Activated naive CD4-positive, alpha-beta T cell treated with anti-CD3 and anti-CD28 coated beads, Interleukin-2, amount 50 U/mL, for 24 hours (primary cell): ENCODE measurements around the gene NSUN4.

Experiments
- H3K27ac Mint-ChIP-seq: one replicate; pipeline ENCODE4 v1.8.0; 2021; ENCODE audit warnings: mild to moderate bottlenecking, mixed read lengths
- H3K27me3 Mint-ChIP-seq: one replicate; pipeline ENCODE4 v1.8.0; 2021; ENCODE audit warnings: mixed read lengths
- H3K36me3 Mint-ChIP-seq: one replicate; pipeline ENCODE4 v1.8.0; 2021; ENCODE audit warnings: mixed read lengths
- H3K4me1 Mint-ChIP-seq: one replicate; pipeline ENCODE4 v1.8.0; 2021; ENCODE audit warnings: mixed read lengths
- H3K4me3 Mint-ChIP-seq: one replicate; pipeline ENCODE4 v1.8.0; 2021; ENCODE audit warnings: mild to moderate bottlenecking, mixed read lengths
- H3K9me3 Mint-ChIP-seq: one replicate; pipeline ENCODE4 v1.8.0; 2021; ENCODE audit warnings: mixed read lengths

The NSUN4 gene

DNA sequence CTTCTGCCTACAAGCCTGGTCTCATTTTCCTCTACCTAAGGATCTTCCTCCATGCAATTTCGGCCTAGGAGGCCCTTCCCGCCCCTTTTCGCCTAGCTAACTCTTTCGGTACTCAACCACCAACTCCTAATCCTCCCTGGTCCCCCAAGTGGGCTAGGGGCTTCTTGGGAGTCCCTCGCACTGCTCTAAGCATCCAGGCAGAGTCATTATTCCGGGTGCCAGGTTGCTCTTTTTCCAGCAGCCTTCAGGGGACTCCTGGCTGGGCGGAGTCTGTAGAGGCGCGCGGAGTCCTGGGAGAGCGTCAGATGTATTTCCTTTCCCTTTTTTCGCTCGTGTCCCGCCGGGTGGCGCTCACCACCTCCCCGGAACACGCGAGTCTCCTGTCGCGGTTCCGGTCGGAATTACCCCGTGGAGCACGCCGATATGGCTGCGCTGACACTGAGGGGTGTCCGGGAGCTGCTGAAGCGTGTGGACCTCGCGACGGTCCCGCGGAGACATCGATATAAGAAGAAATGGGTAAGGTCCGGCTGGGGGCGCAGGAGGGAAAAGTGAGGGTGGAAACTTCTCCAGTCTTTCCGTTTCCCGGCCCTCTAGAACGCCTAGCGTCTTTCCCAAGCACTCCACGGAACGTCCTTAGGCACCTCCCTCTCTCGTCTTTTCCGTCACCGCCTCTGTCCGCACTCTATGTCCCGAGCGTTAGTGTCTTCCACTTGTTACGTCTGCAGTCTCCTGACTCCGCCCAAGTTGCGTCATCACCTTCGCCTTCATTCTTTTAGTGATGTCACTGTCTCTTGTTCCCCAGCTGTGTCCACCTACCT is at the start of gene NSUN4:
Gene NSUN4, plus strand, starts transcription at position 404 of the 818 bp plus-strand sequence. Its CDS starts 20 bp downstream, at position 424.
- Mint-ChIP-seq H3K4me1 (peaks cover 49% of the 10 kb centered on the region), H3K27me3 (no peaks in the 10 kb centered on the region), H3K27ac (peak within 1 kb of the TSS; percentile 100), H3K36me3 (peaks cover 17% of the 10 kb centered on the region), H3K9me3 (no peaks in the 10 kb centered on the region), H3K4me3 (peak within 1 kb of the TSS; percentile 100)

DNA sequence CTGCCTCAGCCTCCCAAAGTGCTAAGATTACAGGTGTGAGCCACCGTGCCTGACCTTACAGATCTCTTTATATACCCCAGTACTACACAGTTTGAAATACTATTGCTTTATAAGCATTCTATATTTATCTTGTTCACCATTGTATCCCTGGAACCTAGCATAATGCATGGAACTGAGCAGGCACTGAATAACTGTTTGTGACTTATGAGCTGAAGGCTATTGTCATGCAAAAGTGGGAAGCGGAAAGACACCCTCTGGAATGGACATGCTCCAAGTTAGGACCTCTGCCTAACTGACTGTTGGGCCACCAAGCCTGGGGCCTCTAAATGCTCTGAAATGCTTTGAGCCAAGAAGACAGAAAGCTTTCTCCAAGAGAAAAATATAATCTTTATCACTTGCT is 45.3 kb upstream of the NSUN4 start:
- Mint-ChIP-seq H3K36me3 (peaks cover 16% of the 10 kb centered on the region), H3K4me1 (peaks cover 1% of the 10 kb centered on the region), H3K27ac (no peak overlapping the region), H3K27me3 (no peaks in the 10 kb centered on the region), H3K9me3 (no peaks in the 10 kb centered on the region), H3K4me3 (no peak overlapping the region)

GRCh38 chr1:46298387-46298786 is 42.2 kb upstream of the NSUN4 start:
- Mint-ChIP-seq H3K4me3 (no peak overlapping the region), H3K27me3 (no peaks in the 10 kb centered on the region)

GRCh38 chr1:46300673-46301405 is 39.8 kb upstream of the NSUN4 start:
- Mint-ChIP-seq H3K36me3 (peaks cover 16% of the 10 kb centered on the region), H3K4me3 (peak overlapping the region; percentile 96), H3K9me3 (no peaks in the 10 kb centered on the region), H3K27ac (peak overlapping the region; percentile 81), H3K4me1 (peaks cover 18% of the 10 kb centered on the region), H3K27me3 (no peaks in the 10 kb centered on the region)

More at GRCh38 chr1:46298387-46298786, 42.2 kb upstream of the NSUN4 start:
- H3K9me3 Mint-ChIP-seq = no peaks in the 10 kb centered on the region
- no peak overlapping the region for H3K27ac Mint-ChIP-seq
- H3K4me1 Mint-ChIP-seq = peaks cover 14% of the 10 kb centered on the region
- peaks cover 16% of the 10 kb centered on the region for H3K36me3 Mint-ChIP-seq

GRCh38 chr1:46301406-46301807 is 39.2 kb upstream of the NSUN4 start:
- peaks cover 24% of the 10 kb centered on the region for H3K4me1 Mint-ChIP-seq
- no peaks in the 10 kb centered on the region for H3K9me3 Mint-ChIP-seq
- H3K27me3 Mint-ChIP-seq = no peaks in the 10 kb centered on the region
- H3K4me3 Mint-ChIP-seq = peak overlapping the region; percentile 96
- H3K36me3 Mint-ChIP-seq = peaks cover 13% of the 10 kb centered on the region
- H3K27ac Mint-ChIP-seq = peak overlapping the region; percentile 51

DNA sequence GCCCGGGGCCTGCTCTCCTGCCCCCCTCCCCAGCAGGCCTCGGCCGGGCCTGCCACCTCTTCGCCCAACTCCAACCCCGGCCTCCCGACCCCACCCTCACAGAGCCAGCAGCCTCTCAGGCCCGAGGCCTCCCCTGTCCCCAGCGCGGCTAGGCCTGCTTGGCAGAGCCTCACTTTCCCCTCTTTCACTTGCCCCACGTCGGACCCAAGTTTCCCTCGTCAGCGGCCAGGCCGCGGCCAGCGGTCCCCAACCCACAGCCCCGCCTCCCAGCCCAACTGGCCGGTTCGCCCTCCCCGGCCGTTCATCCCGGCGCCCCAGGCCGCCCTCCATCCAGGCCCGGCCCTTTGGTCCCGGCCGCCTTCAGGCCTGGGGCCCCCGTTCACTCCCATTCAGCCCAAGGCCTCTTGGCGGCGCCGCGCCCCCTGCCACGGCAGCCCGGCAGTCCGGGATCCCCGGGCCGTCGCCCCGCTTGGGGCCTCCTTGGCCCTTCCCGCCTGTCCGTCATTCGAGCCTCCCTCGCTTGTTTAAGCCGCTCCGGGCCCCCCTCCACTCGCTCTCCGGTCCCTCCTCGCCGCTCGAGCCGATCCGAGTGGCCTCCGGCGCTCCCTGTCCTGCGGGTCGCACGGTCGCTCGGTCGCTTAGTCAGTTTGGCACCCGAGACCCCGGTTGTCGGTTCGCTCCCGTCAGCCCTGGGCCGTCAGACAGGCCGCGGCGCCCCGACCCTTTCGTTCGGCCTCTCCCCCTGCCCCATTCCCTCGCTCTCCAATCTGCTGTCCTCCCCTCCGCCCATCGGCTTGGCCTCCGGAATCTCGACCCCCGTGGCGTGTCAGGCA is 38.6 kb upstream of the NSUN4 start:
- Mint-ChIP-seq H3K36me3 (peaks cover 8% of the 10 kb centered on the region), H3K27ac (peak overlapping the region; percentile 98), H3K27me3 (no peaks in the 10 kb centered on the region), H3K4me3 (peak overlapping the region; percentile 96), H3K4me1 (peaks cover 25% of the 10 kb centered on the region), H3K9me3 (no peaks in the 10 kb centered on the region)

DNA sequence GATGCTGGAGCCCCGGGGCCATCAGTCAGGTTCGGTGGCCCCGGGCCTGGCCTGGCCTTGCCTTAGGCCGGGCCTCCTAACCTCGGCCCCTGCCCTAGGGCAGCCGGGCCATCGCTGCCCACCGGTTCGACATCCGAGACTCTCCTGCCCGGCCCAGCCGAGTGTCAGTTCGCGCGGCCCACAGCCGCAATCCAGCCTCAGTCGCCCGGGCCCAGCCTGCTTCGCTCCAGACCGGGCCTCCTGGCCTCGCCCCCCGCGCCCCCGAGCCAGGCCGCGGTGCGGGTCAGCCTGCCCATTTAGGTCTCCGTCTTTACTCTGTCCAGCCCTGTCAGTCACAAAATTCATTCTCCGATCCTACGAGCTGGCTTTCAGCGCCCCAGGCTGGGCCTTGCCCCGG is 38.0 kb upstream of the NSUN4 start:
- H3K9me3 Mint-ChIP-seq = no peaks in the 10 kb centered on the region
- H3K4me3 Mint-ChIP-seq = peak overlapping the region; percentile 96
- peaks cover 31% of the 10 kb centered on the region for H3K4me1 Mint-ChIP-seq
- peak overlapping the region; percentile 98 for H3K27ac Mint-ChIP-seq
- no peaks in the 10 kb centered on the region for H3K27me3 Mint-ChIP-seq
- peaks cover 4% of the 10 kb centered on the region for H3K36me3 Mint-ChIP-seq

GRCh38 chr1:46303038-46303871 is 37.4 kb upstream of the NSUN4 start, which contains the start of the genes LRRC41 and UQCRH:
Gene LRRC41 (minus strand): TSS chr1:46303616. CDS start chr1:46303322, 294 bp downstream.
Gene UQCRH (plus strand): TSS chr1:46303698. CDS start chr1:46303767, 69 bp downstream.
- Mint-ChIP-seq H3K27ac (peak within 1 kb of the TSS; percentile 98), H3K9me3 (no peaks in the 10 kb centered on the region), H3K36me3 (peaks cover 5% of the 10 kb centered on the region), H3K4me1 (peaks cover 37% of the 10 kb centered on the region), H3K27me3 (no peaks in the 10 kb centered on the region), H3K4me3 (peak within 1 kb of the TSS; percentile 96)

- Mint-ChIP-seq H3K4me1 (peaks cover 43% of the 10 kb centered on the region), H3K4me3 (peak overlapping the region; percentile 96), H3K27ac (peak overlapping the region; percentile 98), H3K9me3 (no peaks in the 10 kb centered on the region), H3K36me3 (peaks cover 5% of the 10 kb centered on the region), H3K27me3 (no peaks in the 10 kb centered on the region)
Measured at GRCh38 chr1:46303872-46304326, 36.7 kb upstream of the NSUN4 start.

DNA sequence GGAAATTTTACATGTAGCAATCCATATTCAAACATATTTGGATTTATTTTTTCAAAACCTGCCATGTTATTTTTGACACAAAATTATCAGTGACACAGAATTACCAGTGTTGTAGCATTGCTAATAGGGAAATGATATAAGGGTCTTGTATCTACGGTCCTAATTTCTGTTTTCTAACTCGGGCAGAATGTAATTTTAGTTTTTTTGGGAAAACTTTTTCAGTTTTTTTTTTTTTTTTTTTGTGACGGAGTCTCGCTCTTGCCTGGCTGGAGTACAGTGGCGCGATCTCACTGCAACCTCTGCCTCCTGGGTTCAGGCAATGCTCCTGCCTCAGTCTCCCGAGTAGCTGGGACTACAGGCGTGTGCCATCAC is 34.5 kb upstream of the NSUN4 start:
- no peaks in the 10 kb centered on the region for H3K27me3 Mint-ChIP-seq
- peaks cover 34% of the 10 kb centered on the region for H3K4me1 Mint-ChIP-seq
- H3K36me3 Mint-ChIP-seq = peaks cover 10% of the 10 kb centered on the region
- H3K9me3 Mint-ChIP-seq = no peaks in the 10 kb centered on the region
- H3K27ac Mint-ChIP-seq = no peak overlapping the region
- peak overlapping the region; percentile 66 for H3K4me3 Mint-ChIP-seq

DNA sequence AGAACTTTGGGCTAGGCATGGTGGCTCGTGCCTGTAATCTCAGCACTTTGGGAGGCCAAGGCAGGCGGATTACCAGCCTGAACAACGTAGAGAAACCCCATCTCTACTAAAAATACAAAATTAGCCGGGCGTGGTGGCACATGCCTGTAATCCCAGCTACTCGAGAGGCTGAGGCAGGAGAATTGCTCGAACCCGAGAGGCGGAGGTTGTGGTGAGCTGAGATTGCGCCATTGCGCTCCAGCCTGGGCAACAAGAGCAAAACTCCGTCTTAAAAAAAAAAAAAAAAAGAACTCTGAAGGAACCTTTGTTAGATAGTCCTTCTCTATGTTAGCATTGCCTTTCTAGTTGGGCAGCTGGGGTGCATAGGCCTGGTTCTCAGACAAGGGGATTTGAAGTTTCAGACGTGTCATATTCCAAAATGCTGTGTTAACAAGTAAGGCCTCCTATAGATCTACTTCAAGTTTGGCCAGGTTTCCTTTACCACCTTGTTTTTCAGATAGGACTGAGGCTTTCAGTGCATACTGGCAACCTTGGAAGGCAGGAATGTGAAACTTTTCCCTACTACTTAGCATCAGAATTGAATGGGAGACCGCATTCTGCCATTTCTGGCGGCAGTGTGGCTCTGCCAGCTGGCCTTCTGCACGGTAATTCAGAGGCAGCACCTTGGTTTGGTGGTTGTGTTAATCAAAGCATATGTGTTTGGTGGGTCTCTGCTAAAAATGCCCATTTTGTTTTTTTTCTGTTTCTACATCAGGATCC is 31.0 kb upstream of the NSUN4 start:
- H3K4me1 Mint-ChIP-seq = peaks cover 25% of the 10 kb centered on the region
- no peaks in the 10 kb centered on the region for H3K9me3 Mint-ChIP-seq
- H3K4me3 Mint-ChIP-seq = no peak overlapping the region
- H3K27ac Mint-ChIP-seq = no peak overlapping the region
- H3K27me3 Mint-ChIP-seq = no peaks in the 10 kb centered on the region
- H3K36me3 Mint-ChIP-seq = peaks cover 12% of the 10 kb centered on the region

GRCh38 chr1:46310321-46310720 is 30.3 kb upstream of the NSUN4 start:
- peaks cover 14% of the 10 kb centered on the region for H3K36me3 Mint-ChIP-seq
- no peak overlapping the region for H3K4me3 Mint-ChIP-seq
- no peaks in the 10 kb centered on the region for H3K27me3 Mint-ChIP-seq
- no peaks in the 10 kb centered on the region for H3K9me3 Mint-ChIP-seq
- peaks cover 25% of the 10 kb centered on the region for H3K4me1 Mint-ChIP-seq
- no peak overlapping the region for H3K27ac Mint-ChIP-seq

DNA sequence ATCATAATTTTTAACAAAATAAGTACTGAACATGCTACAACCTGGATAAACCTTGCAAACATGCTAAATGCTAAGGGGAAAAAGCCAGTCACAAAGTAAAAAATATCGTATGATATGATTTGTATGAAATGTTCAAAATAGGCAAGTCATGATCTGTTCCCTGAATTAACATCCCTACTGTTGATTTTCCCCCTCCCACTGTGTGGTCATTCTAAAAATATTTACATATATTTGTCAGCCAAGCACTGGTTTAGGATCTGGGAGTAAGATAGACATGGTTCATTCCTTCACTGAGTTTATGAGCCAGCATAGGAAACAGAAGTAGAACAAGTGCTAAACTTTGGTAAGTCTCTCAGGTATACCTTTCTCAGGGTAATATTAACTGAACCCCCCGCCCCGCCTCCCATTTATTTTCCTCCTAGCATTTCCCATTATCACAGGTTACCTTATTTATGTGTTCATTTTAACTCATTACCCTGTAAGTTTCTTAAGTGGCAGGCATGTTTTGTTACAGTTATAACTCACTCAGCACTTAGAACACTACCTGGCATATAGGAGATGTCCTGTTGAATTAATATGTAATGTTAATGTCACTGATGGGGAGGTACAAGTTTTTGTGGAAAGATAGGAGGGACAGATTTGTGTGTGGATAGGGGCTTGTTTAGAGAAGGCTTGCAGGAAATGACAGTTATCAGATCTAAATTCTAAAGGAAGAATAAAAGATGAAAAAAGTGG is 24.8 kb upstream of the NSUN4 start:
- no peaks in the 10 kb centered on the region for H3K27me3 Mint-ChIP-seq
- H3K9me3 Mint-ChIP-seq = no peaks in the 10 kb centered on the region
- no peak overlapping the region for H3K27ac Mint-ChIP-seq
- no peak overlapping the region for H3K4me3 Mint-ChIP-seq
- H3K36me3 Mint-ChIP-seq = peaks cover 12% of the 10 kb centered on the region
- no peaks in the 10 kb centered on the region for H3K4me1 Mint-ChIP-seq
